Astrocyte (in vitro differentiated cells and primary cell): ENCODE data around the gene POLDIP3. TPM values are rescaled to one million over a fixed set of nuclear protein-coding genes. Genes with fewer than 3 reads are reported as not detected.
"Not testable (repeated sequence)": the region's sequence is repeated elsewhere in the genome, so short reads cannot be mapped to it uniquely, and the experiment has no call there.

Experiments used
- DNase-seq: peaks from one replicate; pipeline ENCODE4 v3.0.0-alpha.2; 2010; ENCODE audit warnings: low read depth
- FAIRE-seq: peaks from 2 replicates; lab custom pipeline; 2011; peaks lifted over from hg19 to GRCh38; lab: Jason Lieb, UNC
- H2AFZ ChIP-seq: 2 replicates; pipeline ENCODE4 v1.6.0; 2012; ENCODE audit warnings: low read depth, low read length, inconsistent platforms
- H3K27ac ChIP-seq: 2 replicates; pipeline ENCODE4 v1.5.1; 2011; ENCODE audit warnings: low read depth, low read length, inconsistent platforms
- H3K27me3 ChIP-seq: 2 replicates; pipeline ENCODE4 v1.6.0; 2011; ENCODE audit warnings: low read length, inconsistent platforms; ENCODE audit not compliant: insufficient read depth
- H3K36me3 ChIP-seq: 2 replicates; pipeline ENCODE4 v1.5.1; 2011; ENCODE audit warnings: low read length, inconsistent platforms; ENCODE audit not compliant: insufficient read depth
- H3K4me1 ChIP-seq: 2 replicates; pipeline ENCODE4 v1.5.1; 2011; ENCODE audit warnings: low read length, inconsistent platforms; ENCODE audit not compliant: insufficient read depth
- H3K4me2 ChIP-seq: 2 replicates; pipeline ENCODE4 v1.6.0; 2012; ENCODE audit warnings: low read length, inconsistent platforms
- H3K4me3 ChIP-seq: 2 replicates; pipeline ENCODE4 v1.5.1; 2011; ENCODE audit warnings: low read depth, mild to moderate bottlenecking, low read length, inconsistent platforms; ENCODE audit not compliant: insufficient read depth
- H3K79me2 ChIP-seq: 2 replicates; pipeline ENCODE4 v1.6.0; 2012; ENCODE audit warnings: mild to moderate bottlenecking, low read length, inconsistent platforms; ENCODE audit not compliant: insufficient read depth
- H3K9ac ChIP-seq: 2 replicates; pipeline ENCODE4 v1.6.0; 2012; ENCODE audit warnings: mild to moderate bottlenecking, low read length, inconsistent platforms
- H3K9me3 ChIP-seq: 2 replicates; pipeline ENCODE4 v1.5.1; 2012; ENCODE audit warnings: low read depth, mild to moderate bottlenecking, low read length, inconsistent platforms; ENCODE audit not compliant: insufficient read depth
- H4K20me1 ChIP-seq: 2 replicates; pipeline ENCODE4 v1.6.0; 2012; ENCODE audit warnings: low read length, inconsistent platforms; ENCODE audit not compliant: insufficient read depth
- H3K27ac Mint-ChIP-seq: one replicate; pipeline ENCODE4 v1.8.0; 2021; ENCODE audit warnings: mild to moderate bottlenecking, mixed read lengths; ENCODE audit not compliant: unreplicated experiment
- H3K27me3 Mint-ChIP-seq: one replicate; pipeline ENCODE4 v1.8.0; 2021; ENCODE audit warnings: low read depth, mixed read lengths; ENCODE audit not compliant: unreplicated experiment
- H3K36me3 Mint-ChIP-seq: one replicate; pipeline ENCODE4 v1.8.0; 2021; ENCODE audit warnings: low read depth, mixed read lengths; ENCODE audit not compliant: unreplicated experiment
- H3K4me1 Mint-ChIP-seq: one replicate; pipeline ENCODE4 v1.8.0; 2021; ENCODE audit warnings: low read depth, mixed read lengths; ENCODE audit not compliant: unreplicated experiment
- H3K4me3 Mint-ChIP-seq: one replicate; pipeline ENCODE4 v1.8.0; 2021; ENCODE audit warnings: mild to moderate bottlenecking, moderate library complexity, mixed read lengths; ENCODE audit not compliant: unreplicated experiment
- H3K9me3 Mint-ChIP-seq: one replicate; pipeline ENCODE4 v1.8.0; 2021; ENCODE audit warnings: mild to moderate bottlenecking, mixed read lengths; ENCODE audit not compliant: unreplicated experiment
- CTCF ChIP-seq: IDR thresholded peaks from 2 replicates; pipeline ENCODE4 v1.5.1; 2011; ENCODE audit warnings: low read depth, mild to moderate bottlenecking, inconsistent platforms, low read length, moderate library complexity; ENCODE audit not compliant: insufficient read depth
- EZH2 ChIP-seq: IDR thresholded peaks from 2 replicates; pipeline ENCODE4 v1.6.1; 2012; ENCODE audit warnings: mild to moderate bottlenecking, low read length, inconsistent platforms; ENCODE audit not compliant: insufficient read depth
- total RNA-seq: library from RNA; stranded (reverse); gene quantifications from 2 replicates; pipeline ENCODE4 v1.2.1, GENCODE V29; 2021

Gene POLDIP3
- total RNA-seq, 1 donor from 2014 or later, result 57.1 TPM

GRCh38 chr22:42610186-42610585, 4.5 kb downstream of the POLDIP3 start:
- Histone ChIP-seq H3K79me2 (peaks cover 83% of the 10 kb centered on the region), H4K20me1 (peaks cover 76% of the 10 kb centered on the region), H3K27me3 (no peaks in the 10 kb centered on the region), H3K27ac (no peak overlapping the region), H2AFZ (no peak overlapping the region), H3K9me3 (no peaks in the 10 kb centered on the region), H3K4me2 (no peak overlapping the region), H3K4me3 (no peak overlapping the region), H3K36me3 (peaks cover 6% of the 10 kb centered on the region), H3K4me1 (peaks cover 41% of the 10 kb centered on the region), H3K9ac (no peak overlapping the region)
- Mint-ChIP-seq H3K4me1 (peaks cover 42% of the 10 kb centered on the region), H3K36me3 (peaks cover 12% of the 10 kb centered on the region), H3K9me3 (no peaks in the 10 kb centered on the region), H3K27ac (peak overlapping the region; percentile 93), H3K4me3 (no peak overlapping the region), H3K27me3 (no peaks in the 10 kb centered on the region)
- TF ChIP-seq EZH2 (no peak), CTCF (no peak)
- no peak for DNase-seq
- no peak for FAIRE-seq

- Mint-ChIP-seq H3K36me3 (peaks cover 12% of the 10 kb centered on the region), H3K27me3 (no peaks in the 10 kb centered on the region), H3K4me1 (peaks cover 46% of the 10 kb centered on the region), H3K9me3 (no peaks in the 10 kb centered on the region), H3K27ac (peak overlapping the region; percentile 93), H3K4me3 (no peak overlapping the region)
- H3K4me2 ChIP-seq, result peak overlapping the region; percentile 84
- peak overlapping the region; percentile 62 for H3K27ac ChIP-seq
- peak overlapping the region; percentile 47 for H3K4me3 ChIP-seq
- H3K27me3 ChIP-seq, result no peaks in the 10 kb centered on the region
- DNase-seq (peak; percentile 66), FAIRE-seq (peak; percentile 32)
- peaks cover 92% of the 10 kb centered on the region for H3K79me2 ChIP-seq
- H2AFZ ChIP-seq, result no peak overlapping the region
- peaks cover 87% of the 10 kb centered on the region for H4K20me1 ChIP-seq
- H3K9me3 ChIP-seq, result no peaks in the 10 kb centered on the region
- TF ChIP-seq EZH2 (no peak), CTCF (no peak)
- H3K9ac ChIP-seq, result peak overlapping the region; percentile 70
- peaks cover 51% of the 10 kb centered on the region for H3K4me1 ChIP-seq
- peaks cover 6% of the 10 kb centered on the region for H3K36me3 ChIP-seq
Measured at GRCh38 chr22:42608823-42609361, 5.8 kb downstream of the POLDIP3 start.

- H3K27me3 Mint-ChIP-seq, result no peaks in the 10 kb centered on the region
- TF ChIP-seq EZH2, result no peak
- FAIRE-seq (no peak), DNase-seq (no peak)
- no peaks in the 10 kb centered on the region for H3K9me3 Mint-ChIP-seq
- H3K27ac Mint-ChIP-seq, result peak overlapping the region; percentile 93
- Histone ChIP-seq H3K36me3 (peaks cover 8% of the 10 kb centered on the region), H3K4me3 (peak overlapping the region; percentile 18), H3K4me2 (peak overlapping the region; percentile 84), H4K20me1 (peaks cover 87% of the 10 kb centered on the region), H3K27me3 (no peaks in the 10 kb centered on the region), H2AFZ (no peak overlapping the region), H3K79me2 (peaks cover 93% of the 10 kb centered on the region), H3K9ac (peak overlapping the region; percentile 70), H3K27ac (peak overlapping the region; percentile 62), H3K4me1 (peaks cover 49% of the 10 kb centered on the region), H3K9me3 (no peaks in the 10 kb centered on the region)
- peaks cover 46% of the 10 kb centered on the region for H3K4me1 Mint-ChIP-seq
- peaks cover 12% of the 10 kb centered on the region for H3K36me3 Mint-ChIP-seq
- peak overlapping the region; percentile 37 for H3K4me3 Mint-ChIP-seq
Measured at GRCh38 chr22:42608136-42608822, 6.4 kb downstream of the POLDIP3 start.

- Histone ChIP-seq H4K20me1 (peaks cover 87% of the 10 kb centered on the region), H3K4me1 (peaks cover 43% of the 10 kb centered on the region), H3K79me2 (peaks cover 93% of the 10 kb centered on the region), H3K36me3 (peaks cover 14% of the 10 kb centered on the region)
- DNase-seq, H3K4me3 ChIP-seq, H3K27me3 ChIP-seq, H3K27me3 Mint-ChIP-seq, FAIRE-seq, H3K9me3 ChIP-seq, H3K9ac ChIP-seq, H3K27ac ChIP-seq, H3K4me2 ChIP-seq, H3K4me3 Mint-ChIP-seq, H2AFZ ChIP-seq, H3K9me3 Mint-ChIP-seq: not testable (repeated sequence)
- H3K4me1 Mint-ChIP-seq, result peaks cover 40% of the 10 kb centered on the region
- H3K27ac Mint-ChIP-seq, result peak overlapping the region; percentile 12
- H3K36me3 Mint-ChIP-seq, result peaks cover 13% of the 10 kb centered on the region
Measured at GRCh38 chr22:42607641-42608040, 7.0 kb downstream of the POLDIP3 start.
